ENCODE results near the gene MRPL55.

Gene MRPL55

GRCh38 chr1:228094432-228095016, 14.6 kb downstream of the MRPL55 start:
- TF ChIP-seq CTCF (IDR thresholded peaks at IDR 0.05; ENCODE audit: borderline replicate concordance, insufficient read depth, low read depth, low read length) = no peak

GRCh38 chr1:228093050-228093906, 15.8 kb downstream of the MRPL55 start:
- TF ChIP-seq CTCF (IDR thresholded peaks at IDR 0.05; ENCODE audit: borderline replicate concordance, insufficient read depth, low read depth, low read length) = no peak
- H3K4me3 ChIP-seq (ENCODE audit: low read depth, low read length) = no peak overlapping the region

More at GRCh38 chr1:228094432-228095016, 14.6 kb downstream of the MRPL55 start:
- H3K4me3 ChIP-seq (ENCODE audit: low read depth, low read length) = no peak overlapping the region

- no peak overlapping the region for H3K4me3 ChIP-seq (ENCODE audit: low read depth, low read length)
- no peak for TF ChIP-seq CTCF (IDR thresholded peaks at IDR 0.05; ENCODE audit: borderline replicate concordance, insufficient read depth, low read depth, low read length)
Observed at GRCh38 chr1:228092342-228093049, 16.6 kb downstream of the MRPL55 start.

GRCh38 chr1:228091084-228091483, 18.0 kb downstream of the MRPL55 start:
- no peak for TF ChIP-seq CTCF (IDR thresholded peaks at IDR 0.05; ENCODE audit: borderline replicate concordance, insufficient read depth, low read depth, low read length)
- H3K4me3 ChIP-seq (ENCODE audit: low read depth, low read length) = no peak overlapping the region

- TF ChIP-seq CTCF (IDR thresholded peaks at IDR 0.05; ENCODE audit: borderline replicate concordance, insufficient read depth, low read depth, low read length) = no peak
- H3K4me3 ChIP-seq (ENCODE audit: low read depth, low read length) = no peak overlapping the region
Observed at GRCh38 chr1:228090613-228091081, 18.5 kb downstream of the MRPL55 start.

- no peak overlapping the region for H3K4me3 ChIP-seq (ENCODE audit: low read depth, low read length)
- no peak for TF ChIP-seq CTCF (IDR thresholded peaks at IDR 0.05; ENCODE audit: borderline replicate concordance, insufficient read depth, low read depth, low read length)
Observed at GRCh38 chr1:228089519-228090380, 19.3 kb downstream of the MRPL55 start.

All from GM12875 (cell line).